Activated CD8-positive, alpha-beta memory T cell treated with anti-CD3 and anti-CD28 coated beads, Interleukin-2, amount 50 U/mL, for 48 hours (primary cell): ENCODE measurements around the gene ULK4.
"Not testable (repeated sequence)": the region's sequence is repeated elsewhere in the genome, so short reads cannot be mapped to it uniquely, and the experiment has no call there.

ENCODE experiments used
- DNase-seq: peaks from one replicate; pipeline ENCODE4 v3.0.0-alpha.2; 2020

ULK4 gene

GRCh38 chr3:41290306-41290705 lies 671.6 kb downstream of the ULK4 start:
- no peak for DNase-seq

- no peak for DNase-seq
These were observed 673.1 kb downstream of the ULK4 start for GRCh38 chr3:41288785-41289184.

GRCh38 chr3:41286305-41286704 lies 675.6 kb downstream of the ULK4 start:
- DNase-seq, result no peak

GRCh38 chr3:41284934-41285333 lies 677.0 kb downstream of the ULK4 start:
- not testable (repeated sequence) for DNase-seq

GRCh38 chr3:41277790-41278465 lies 684.0 kb downstream of the ULK4 start:
- no peak for DNase-seq

GRCh38 chr3:41276191-41276590 lies 685.7 kb downstream of the ULK4 start:
- DNase-seq, result no peak

GRCh38 chr3:41274944-41275668 lies 686.8 kb downstream of the ULK4 start:
- no peak for DNase-seq

- no peak for DNase-seq
These were observed 689.2 kb downstream of the ULK4 start for GRCh38 chr3:41272667-41273066.

GRCh38 chr3:41267975-41268640 lies 693.8 kb downstream of the ULK4 start:
- no peak for DNase-seq

- no peak for DNase-seq
These were observed 696.1 kb downstream of the ULK4 start for GRCh38 chr3:41265823-41266273.

- no peak for DNase-seq
These were observed 696.8 kb downstream of the ULK4 start for GRCh38 chr3:41265011-41265545.

- no peak for DNase-seq
These were observed 701.8 kb downstream of the ULK4 start for GRCh38 chr3:41260063-41260450.

- no peak for DNase-seq
These were observed 702.3 kb downstream of the ULK4 start for GRCh38 chr3:41259449-41260062.

GRCh38 chr3:41258239-41258800 lies 703.6 kb downstream of the ULK4 start:
- no peak for DNase-seq

GRCh38 chr3:41251593-41251992 lies 710.3 kb downstream of the ULK4 start:
- no peak for DNase-seq

- no peak for DNase-seq
These were observed 711.1 kb downstream of the ULK4 start for GRCh38 chr3:41250825-41251224.

GRCh38 chr3:41249318-41249717 lies 712.6 kb downstream of the ULK4 start:
- DNase-seq, result no peak

- DNase-seq, result no peak
These were observed 713.4 kb downstream of the ULK4 start for GRCh38 chr3:41248525-41248924.

- no peak for DNase-seq
These were observed 714.6 kb downstream of the ULK4 start for GRCh38 chr3:41247055-41248004.

- no peak for DNase-seq
These were observed 717.1 kb downstream of the ULK4 start for GRCh38 chr3:41244620-41245336.

GRCh38 chr3:41243183-41243582 lies 718.7 kb downstream of the ULK4 start:
- DNase-seq, result no peak
